AG09309 (cell line): Measurements from ENCODE around the gene ETV3.

Source experiments
- DNase-seq: peaks from one replicate; pipeline ENCODE4 v3.0.0-alpha.2; 2010; ENCODE audit warnings: low read depth
- H3K4me3 ChIP-seq: 2 replicates; pipeline ENCODE4 v1.5.1; 2011; ENCODE audit warnings: mild to moderate bottlenecking, low read depth, low read length, moderate library complexity; ENCODE audit not compliant: control insufficient read depth
- TF ChIP-seq, protein P1 (sequence below): IDR thresholded peaks from 2 replicates; pipeline ENCODE4 v1.5.1; 2011; ENCODE audit warnings: mild to moderate bottlenecking, low read depth, low read length, inconsistent platforms; ENCODE audit not compliant: insufficient read depth, control insufficient read depth; ENCODE audit errors: missing control alignments

The ETV3 gene

DNA sequence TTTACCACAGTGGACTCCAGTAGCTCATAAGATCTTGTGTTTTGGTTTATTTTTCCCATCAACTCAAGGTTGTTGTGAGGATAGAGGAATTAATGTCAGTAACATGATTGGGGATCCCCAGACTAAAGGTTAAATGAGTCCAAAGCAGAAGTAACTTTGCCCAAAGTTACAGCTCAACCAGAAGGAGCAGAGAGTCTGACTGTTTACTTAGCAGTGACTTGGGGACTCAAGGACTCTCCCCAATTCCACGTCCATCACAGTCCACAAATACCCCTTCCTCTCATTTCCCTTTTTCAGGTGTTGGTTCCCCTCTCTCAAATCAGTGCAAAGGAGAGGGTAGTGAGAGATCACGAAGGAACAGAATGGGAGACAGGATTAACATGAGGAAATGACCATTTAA, 4.0 kb upstream of the ETV3 start:
- no peak overlapping the region for H3K4me3 ChIP-seq
- TF ChIP-seq, protein P1, sequence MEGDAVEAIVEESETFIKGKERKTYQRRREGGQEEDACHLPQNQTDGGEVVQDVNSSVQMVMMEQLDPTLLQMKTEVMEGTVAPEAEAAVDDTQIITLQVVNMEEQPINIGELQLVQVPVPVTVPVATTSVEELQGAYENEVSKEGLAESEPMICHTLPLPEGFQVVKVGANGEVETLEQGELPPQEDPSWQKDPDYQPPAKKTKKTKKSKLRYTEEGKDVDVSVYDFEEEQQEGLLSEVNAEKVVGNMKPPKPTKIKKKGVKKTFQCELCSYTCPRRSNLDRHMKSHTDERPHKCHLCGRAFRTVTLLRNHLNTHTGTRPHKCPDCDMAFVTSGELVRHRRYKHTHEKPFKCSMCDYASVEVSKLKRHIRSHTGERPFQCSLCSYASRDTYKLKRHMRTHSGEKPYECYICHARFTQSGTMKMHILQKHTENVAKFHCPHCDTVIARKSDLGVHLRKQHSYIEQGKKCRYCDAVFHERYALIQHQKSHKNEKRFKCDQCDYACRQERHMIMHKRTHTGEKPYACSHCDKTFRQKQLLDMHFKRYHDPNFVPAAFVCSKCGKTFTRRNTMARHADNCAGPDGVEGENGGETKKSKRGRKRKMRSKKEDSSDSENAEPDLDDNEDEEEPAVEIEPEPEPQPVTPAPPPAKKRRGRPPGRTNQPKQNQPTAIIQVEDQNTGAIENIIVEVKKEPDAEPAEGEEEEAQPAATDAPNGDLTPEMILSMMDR = no peak
- DNase-seq = no peak

DNA sequence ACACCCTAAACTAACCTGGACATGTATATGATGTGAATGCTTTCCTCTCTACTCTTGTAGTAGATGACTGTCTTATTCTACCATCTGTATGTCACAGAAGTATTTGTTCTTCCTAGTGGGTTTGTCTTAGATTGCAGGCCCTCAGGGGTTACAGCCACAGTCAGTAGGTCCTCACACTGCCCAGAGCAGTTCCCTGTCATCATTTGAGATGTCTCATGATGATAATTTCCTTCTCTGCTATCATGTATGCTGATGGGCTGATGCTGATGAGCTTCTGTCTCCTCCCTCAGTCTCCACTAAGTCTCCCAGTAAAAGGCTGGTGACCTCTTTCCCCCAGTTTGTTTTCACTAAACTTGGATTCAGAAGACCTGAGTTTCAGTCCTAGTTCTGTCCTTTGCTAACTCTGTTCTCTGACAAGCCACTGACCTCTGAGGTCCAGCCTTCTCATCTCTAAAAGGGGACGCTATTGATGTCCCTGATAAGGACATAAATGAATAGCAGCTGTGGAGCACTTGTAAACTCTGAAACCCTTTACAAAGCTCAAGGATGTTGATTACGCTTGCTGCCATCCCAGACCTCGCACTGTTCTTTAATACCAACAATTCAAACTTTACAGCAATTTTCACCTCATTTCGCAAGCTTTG, 3.1 kb upstream of the ETV3 start:
- TF ChIP-seq, protein P1 = no peak
- no peak overlapping the region for H3K4me3 ChIP-seq
- no peak for DNase-seq

DNA sequence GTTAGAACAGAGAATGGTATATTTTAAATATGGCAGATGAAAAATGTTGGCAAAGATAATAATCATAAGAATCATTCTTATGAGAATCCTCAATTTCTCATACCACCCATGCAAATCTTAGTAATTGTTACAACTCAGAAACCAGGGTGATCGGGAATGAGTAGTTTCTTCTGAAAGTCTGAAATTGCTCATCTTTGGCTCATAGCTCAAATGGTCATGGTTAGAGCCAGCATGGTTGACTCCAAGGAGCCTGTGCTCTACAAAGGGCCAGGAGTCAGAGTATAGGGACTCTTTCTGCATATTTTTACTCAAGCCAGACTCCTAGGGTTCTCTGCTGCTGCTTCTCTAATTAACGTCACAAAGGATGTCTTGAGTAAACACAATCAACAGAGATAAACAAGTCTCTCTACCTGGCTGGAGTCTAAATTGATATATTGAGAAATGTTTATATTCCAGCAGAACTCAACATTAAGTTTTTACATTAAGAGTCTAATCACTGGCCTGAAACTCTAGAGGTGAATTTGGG, 1.9 kb upstream of the ETV3 start:
- TF ChIP-seq, protein P1 = no peak
- H3K4me3 ChIP-seq = no peak overlapping the region
- DNase-seq = no peak

DNA sequence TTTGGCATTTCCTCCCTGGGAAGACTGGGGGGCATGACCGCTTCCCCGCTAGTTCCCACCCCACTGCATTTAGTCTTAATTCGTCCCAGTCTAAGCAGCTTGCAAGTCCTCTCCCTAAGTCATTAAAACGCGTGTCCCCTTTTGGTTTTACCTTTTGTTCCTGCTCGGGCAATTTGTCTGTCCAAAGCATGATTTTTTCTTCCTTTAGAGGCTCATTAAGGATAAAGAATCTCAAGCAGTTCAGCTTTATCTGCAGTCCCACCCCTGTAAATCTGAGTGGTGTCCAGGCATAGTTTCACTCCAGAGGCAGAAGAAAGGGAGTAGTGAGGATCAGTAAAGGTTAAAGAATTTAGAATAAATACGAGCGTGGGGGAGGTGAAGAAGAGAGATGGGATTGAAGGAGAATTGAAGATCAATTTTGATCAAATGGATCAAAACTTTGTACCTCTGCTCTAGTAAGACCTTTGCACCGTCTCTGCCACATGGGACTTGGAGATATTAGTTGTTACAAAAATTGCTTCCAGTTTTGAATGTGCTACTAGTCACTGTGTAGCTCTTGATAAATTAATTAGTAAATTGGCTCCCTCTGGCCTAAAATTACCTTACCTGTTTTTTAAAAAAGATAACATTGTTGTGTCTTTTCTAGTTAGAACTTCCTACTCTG, 989 bp upstream of the ETV3 start:
- peak overlapping the region; percentile 94 for H3K4me3 ChIP-seq
- TF ChIP-seq, protein P1 = no peak
- DNase-seq = no peak

DNA sequence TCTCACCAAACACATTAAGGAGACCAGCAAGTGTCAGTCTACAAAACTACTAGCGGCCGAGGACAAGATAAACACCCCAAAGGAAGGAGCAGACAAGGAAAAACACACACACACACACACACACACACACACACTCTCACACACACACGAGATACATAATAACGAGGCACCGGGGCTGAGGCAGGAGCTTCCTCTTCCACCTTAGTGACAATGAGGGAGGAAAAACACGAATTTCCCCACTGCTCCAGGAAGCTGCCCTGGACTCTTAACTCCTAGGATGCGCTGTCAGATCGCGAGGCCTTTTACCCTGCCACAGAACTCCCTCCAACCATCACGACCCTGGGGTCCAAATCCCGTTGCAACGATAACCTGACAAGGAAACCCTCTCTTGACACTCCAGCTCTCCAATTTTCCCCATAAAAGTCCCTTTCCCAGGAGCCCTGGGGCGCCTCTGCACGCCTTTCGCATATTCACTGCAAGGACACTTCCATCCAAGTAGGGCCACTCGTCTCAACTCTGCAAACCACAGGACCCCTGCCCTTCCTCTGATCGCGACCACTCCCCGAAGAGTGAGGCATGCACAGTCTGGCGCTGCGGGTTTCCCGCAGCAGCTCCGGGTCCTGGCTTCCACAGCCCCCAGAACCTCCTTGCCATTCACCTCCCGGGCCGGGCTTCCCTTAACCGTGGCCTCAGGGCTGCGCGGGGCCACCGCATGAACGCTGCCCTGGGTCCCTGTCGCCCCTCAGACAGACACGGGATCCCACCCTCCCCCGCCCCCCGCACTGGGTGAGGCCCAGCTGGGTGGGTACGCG, 581 bp downstream of the ETV3 start:
- DNase-seq = no peak
- peak overlapping the region; percentile 94 for H3K4me3 ChIP-seq
- TF ChIP-seq, protein P1 = no peak

DNA sequence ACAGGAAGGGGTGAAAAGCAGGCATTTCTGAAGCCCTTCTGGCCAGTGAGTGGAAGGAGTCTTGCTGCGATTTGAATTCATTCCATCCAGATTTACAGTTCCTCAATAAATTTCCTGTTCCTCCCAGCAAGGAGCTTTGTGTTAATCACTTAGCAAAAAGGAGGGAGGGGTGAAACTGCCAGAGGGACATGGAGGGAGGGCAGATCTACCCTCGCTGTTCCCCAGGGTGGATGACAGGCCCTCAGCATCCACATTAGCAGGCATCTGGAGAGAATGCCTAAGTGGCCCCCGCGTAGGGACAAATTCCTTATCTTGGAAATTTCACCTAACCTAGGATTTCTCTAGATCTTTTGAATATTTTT, 1.2 kb downstream of the ETV3 start:
- TF ChIP-seq, protein P1 = no peak
- peak overlapping the region; percentile 94 for H3K4me3 ChIP-seq
- no peak for DNase-seq
